ENCODE results near the gene MED9.

Gene MED9

GRCh38 chr17:17455173-17455572 lies 21.6 kb upstream of the MED9 start:
- TF ChIP-seq TCF12 (IDR thresholded peaks at IDR 0.05; ENCODE audit: low read depth) (no peak), EP300 (IDR thresholded peaks at IDR 0.05; ENCODE audit: borderline replicate concordance) (no peak), EGR1 (IDR thresholded peaks at IDR 0.05) (no peak), CEBPB (IDR thresholded peaks at IDR 0.05) (no peak), NFIC (IDR thresholded peaks at IDR 0.05) (no peak), TEAD4 (IDR thresholded peaks at IDR 0.05) (no peak), FOXM1 (IDR thresholded peaks at IDR 0.05; ENCODE audit: borderline replicate concordance, low read depth) (no peak), TAF1 (IDR thresholded peaks at IDR 0.05; ENCODE audit: low read depth) (no peak), YY1 (IDR thresholded peaks at IDR 0.05; ENCODE audit: low read depth) (no peak), RAD21 (IDR thresholded peaks at IDR 0.05; ENCODE audit: low read depth) (no peak), ZBTB7A (IDR thresholded peaks at IDR 0.05; ENCODE audit: low read depth) (no peak), CREB1 (IDR thresholded peaks at IDR 0.05; ENCODE audit: low read depth) (no peak)
- TF ChIP-seq, protein P1, sequence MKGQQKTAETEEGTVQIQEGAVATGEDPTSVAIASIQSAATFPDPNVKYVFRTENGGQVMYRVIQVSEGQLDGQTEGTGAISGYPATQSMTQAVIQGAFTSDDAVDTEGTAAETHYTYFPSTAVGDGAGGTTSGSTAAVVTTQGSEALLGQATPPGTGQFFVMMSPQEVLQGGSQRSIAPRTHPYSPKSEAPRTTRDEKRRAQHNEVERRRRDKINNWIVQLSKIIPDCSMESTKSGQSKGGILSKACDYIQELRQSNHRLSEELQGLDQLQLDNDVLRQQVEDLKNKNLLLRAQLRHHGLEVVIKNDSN (IDR thresholded peaks at IDR 0.05): no peak
- TF ChIP-seq, protein P2, sequence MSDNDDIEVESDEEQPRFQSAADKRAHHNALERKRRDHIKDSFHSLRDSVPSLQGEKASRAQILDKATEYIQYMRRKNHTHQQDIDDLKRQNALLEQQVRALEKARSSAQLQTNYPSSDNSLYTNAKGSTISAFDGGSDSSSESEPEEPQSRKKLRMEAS (IDR thresholded peaks at IDR 0.05): no peak
- TF ChIP-seq, protein P3, sequence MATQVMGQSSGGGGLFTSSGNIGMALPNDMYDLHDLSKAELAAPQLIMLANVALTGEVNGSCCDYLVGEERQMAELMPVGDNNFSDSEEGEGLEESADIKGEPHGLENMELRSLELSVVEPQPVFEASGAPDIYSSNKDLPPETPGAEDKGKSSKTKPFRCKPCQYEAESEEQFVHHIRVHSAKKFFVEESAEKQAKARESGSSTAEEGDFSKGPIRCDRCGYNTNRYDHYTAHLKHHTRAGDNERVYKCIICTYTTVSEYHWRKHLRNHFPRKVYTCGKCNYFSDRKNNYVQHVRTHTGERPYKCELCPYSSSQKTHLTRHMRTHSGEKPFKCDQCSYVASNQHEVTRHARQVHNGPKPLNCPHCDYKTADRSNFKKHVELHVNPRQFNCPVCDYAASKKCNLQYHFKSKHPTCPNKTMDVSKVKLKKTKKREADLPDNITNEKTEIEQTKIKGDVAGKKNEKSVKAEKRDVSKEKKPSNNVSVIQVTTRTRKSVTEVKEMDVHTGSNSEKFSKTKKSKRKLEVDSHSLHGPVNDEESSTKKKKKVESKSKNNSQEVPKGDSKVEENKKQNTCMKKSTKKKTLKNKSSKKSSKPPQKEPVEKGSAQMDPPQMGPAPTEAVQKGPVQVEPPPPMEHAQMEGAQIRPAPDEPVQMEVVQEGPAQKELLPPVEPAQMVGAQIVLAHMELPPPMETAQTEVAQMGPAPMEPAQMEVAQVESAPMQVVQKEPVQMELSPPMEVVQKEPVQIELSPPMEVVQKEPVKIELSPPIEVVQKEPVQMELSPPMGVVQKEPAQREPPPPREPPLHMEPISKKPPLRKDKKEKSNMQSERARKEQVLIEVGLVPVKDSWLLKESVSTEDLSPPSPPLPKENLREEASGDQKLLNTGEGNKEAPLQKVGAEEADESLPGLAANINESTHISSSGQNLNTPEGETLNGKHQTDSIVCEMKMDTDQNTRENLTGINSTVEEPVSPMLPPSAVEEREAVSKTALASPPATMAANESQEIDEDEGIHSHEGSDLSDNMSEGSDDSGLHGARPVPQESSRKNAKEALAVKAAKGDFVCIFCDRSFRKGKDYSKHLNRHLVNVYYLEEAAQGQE (IDR thresholded peaks at IDR 0.05; ENCODE audit: low read depth): no peak

- TF ChIP-seq, protein P2 (IDR thresholded peaks at IDR 0.05): no peak
- TF ChIP-seq TEAD4 (IDR thresholded peaks at IDR 0.05) (no peak), RAD21 (IDR thresholded peaks at IDR 0.05; ENCODE audit: low read depth) (no peak), EGR1 (IDR thresholded peaks at IDR 0.05) (no peak), EP300 (IDR thresholded peaks at IDR 0.05; ENCODE audit: borderline replicate concordance) (no peak), TAF1 (IDR thresholded peaks at IDR 0.05; ENCODE audit: low read depth) (no peak), ZBTB7A (IDR thresholded peaks at IDR 0.05; ENCODE audit: low read depth) (no peak), TCF12 (IDR thresholded peaks at IDR 0.05; ENCODE audit: low read depth) (no peak), CEBPB (IDR thresholded peaks at IDR 0.05) (no peak), NFIC (IDR thresholded peaks at IDR 0.05) (no peak), CREB1 (IDR thresholded peaks at IDR 0.05; ENCODE audit: low read depth) (no peak), YY1 (IDR thresholded peaks at IDR 0.05; ENCODE audit: low read depth) (no peak), FOXM1 (IDR thresholded peaks at IDR 0.05; ENCODE audit: borderline replicate concordance, low read depth) (no peak)
- TF ChIP-seq, protein P3 (IDR thresholded peaks at IDR 0.05; ENCODE audit: low read depth): no peak
- TF ChIP-seq, protein P1 (IDR thresholded peaks at IDR 0.05): no peak
Measured at GRCh38 chr17:17456251-17456650, 20.5 kb upstream of the MED9 start.

- TF ChIP-seq, protein P2 (IDR thresholded peaks at IDR 0.05): no peak
- no peak for TF ChIP-seq TCF12 (IDR thresholded peaks at IDR 0.05; ENCODE audit: low read depth)
- no peak for TF ChIP-seq CEBPB (IDR thresholded peaks at IDR 0.05)
- no peak for TF ChIP-seq RAD21 (IDR thresholded peaks at IDR 0.05; ENCODE audit: low read depth)
- no peak for TF ChIP-seq TEAD4 (IDR thresholded peaks at IDR 0.05)
- TF ChIP-seq ZBTB7A (IDR thresholded peaks at IDR 0.05; ENCODE audit: low read depth): no peak
- TF ChIP-seq, protein P1 (IDR thresholded peaks at IDR 0.05): no peak
- TF ChIP-seq NFIC (IDR thresholded peaks at IDR 0.05): no peak
- no peak for TF ChIP-seq EP300 (IDR thresholded peaks at IDR 0.05; ENCODE audit: borderline replicate concordance)
- TF ChIP-seq EGR1 (IDR thresholded peaks at IDR 0.05): no peak
- TF ChIP-seq YY1 (IDR thresholded peaks at IDR 0.05; ENCODE audit: low read depth): no peak
- TF ChIP-seq FOXM1 (IDR thresholded peaks at IDR 0.05; ENCODE audit: borderline replicate concordance, low read depth): no peak
- TF ChIP-seq CREB1 (IDR thresholded peaks at IDR 0.05; ENCODE audit: low read depth): no peak
- no peak for TF ChIP-seq TAF1 (IDR thresholded peaks at IDR 0.05; ENCODE audit: low read depth)
- TF ChIP-seq, protein P3 (IDR thresholded peaks at IDR 0.05; ENCODE audit: low read depth): no peak
Measured at GRCh38 chr17:17457680-17458079, 19.1 kb upstream of the MED9 start.
